HepG2 (cell line): ENCODE measurements around the gene RPS19BP1. TPM values are rescaled to one million over a fixed set of nuclear protein-coding genes. Genes with fewer than 3 reads are reported as not detected.

Experiments
- BRD4 ChIP-seq: sonication (generic); formaldehyde crosslinking; IDR thresholded peaks from 2 replicates; pipeline ENCODE4 v1.4.0; 2020; ENCODE audit warnings: missing genetic modification reagents
- ETV5 ChIP-seq: IDR thresholded peaks from 2 replicates; pipeline ENCODE4 v1.6.1; 2018; ENCODE audit warnings: missing biosample characterization, missing genetic modification reagents, inconsistent platforms, borderline replicate concordance
- HIVEP1 ChIP-seq: sonication (generic); formaldehyde crosslinking; IDR thresholded peaks from 2 replicates; pipeline ENCODE4 v1.4.0; 2020; ENCODE audit warnings: mild to moderate bottlenecking, missing genetic modification reagents
- HMGA1 ChIP-seq: sonication (generic); formaldehyde crosslinking; conservative IDR thresholded peaks from 2 replicates; pipeline ENCODE4 v1.4.0; 2020; ENCODE audit warnings: missing genetic modification reagents
- KAT8 ChIP-seq: IDR thresholded peaks from 2 replicates; pipeline ENCODE4 v1.6.1; 2016; ENCODE audit warnings: missing genetic modification reagents, missing compliant biosample characterization
- MBNL3 ChIP-seq: fragments of 250-450 bp; sonication (Bioruptor Pico); conservative IDR thresholded peaks from 2 replicates; pipeline ENCODE4 v1.8.0; 2022; ENCODE audit warnings: mild to moderate bottlenecking, inconsistent platforms
- MTA1 ChIP-seq: sonication (generic); formaldehyde crosslinking; IDR thresholded peaks from 2 replicates; pipeline ENCODE4 v1.4.0; 2020; ENCODE audit warnings: missing genetic modification reagents, mild to moderate bottlenecking, borderline replicate concordance
- NCOR1 ChIP-seq: fragments of 200-600 bp; sonication (generic); IDR thresholded peaks from 2 replicates; pipeline ENCODE4 v1.7.0; 2017; ENCODE audit warnings: antibody characterized with exemption, low read length, borderline replicate concordance
- NONO ChIP-seq, 2 experiments: fragments of 450-650 bp in 1 of 2; sonication (generic) in 1 of 2; formaldehyde crosslinking in 1 of 2; IDR thresholded peaks in 1 of 2; conservative IDR thresholded peaks in 1 of 2; 2 replicates each; pipeline versions ENCODE4 v1.6.1 to v1.8.0; 2017 to 2022; ENCODE audit warnings: mild to moderate bottlenecking in 1 of 2, missing genetic modification reagents in 1 of 2, moderate library complexity in 1 of 2
- PITX1 ChIP-seq: sonication (generic); formaldehyde crosslinking; IDR thresholded peaks from 2 replicates; pipeline ENCODE4 v1.5.1; 2020; ENCODE audit warnings: mild to moderate bottlenecking, missing genetic modification reagents
- SETDB1 ChIP-seq: sonication (generic); formaldehyde crosslinking; IDR thresholded peaks from 2 replicates; pipeline ENCODE4 v1.5.1; 2020; ENCODE audit warnings: missing genetic modification reagents, mild to moderate bottlenecking, borderline replicate concordance
- U2AF1 ChIP-seq: fragments of 200-400 bp; formaldehyde crosslinking; optimal IDR thresholded peaks from 2 replicates; pipeline ENCODE3; 2017; ENCODE audit warnings: mild to moderate bottlenecking, low read depth, low read length
- ZKSCAN1 ChIP-seq: fragments of 150-350 bp; IDR thresholded peaks from 2 replicates; pipeline ENCODE4 v1.6.1; 2014; ENCODE audit warnings: low read length
- ZNF12 ChIP-seq: sonication (generic); formaldehyde crosslinking; IDR thresholded peaks from 2 replicates; pipeline ENCODE4 v1.5.0; 2020; ENCODE audit warnings: missing genetic modification reagents
- ZNF441 ChIP-seq: sonication (generic); formaldehyde crosslinking; IDR thresholded peaks from 2 replicates; pipeline ENCODE4 v1.7.0; 2021; ENCODE audit warnings: missing genetic modification reagents, borderline replicate concordance
- ZNF792 ChIP-seq: IDR thresholded peaks from 2 replicates; pipeline ENCODE4 v1.6.1; 2016
- ZNF879 ChIP-seq: sonication (generic); formaldehyde crosslinking; IDR thresholded peaks from 2 replicates; pipeline ENCODE4 v1.8.1; 2023; ENCODE audit warnings: missing genetic modification reagents
- polyA plus RNA-seq, 8 experiments: library from polyadenylated mRNA; depleted of rRNA in 3 of 8; stranded (reverse) in 7 of 8; unstranded in 1 of 8; fragments of >200 nt; fragmentation: Illumina TruSeq in 4 of 8; extraction: Trizol in 4 of 8; gene quantifications; 2 replicates each; pipeline versions ENCODE4 v1.2.1 to v1.2.3, GENCODE V29; 2011 to 2016; ENCODE audit warnings: low read depth in 4 of 8, missing spikeins in 1 of 8, mixed read lengths in 1 of 8; ENCODE audit not compliant: insufficient read depth in 1 of 8
- total RNA-seq, 5 experiments: library from RNA; depleted of rRNA; stranded (reverse); fragments of >200 nt; fragmentation: Illumina TruSeq; extraction: Trizol; gene quantifications; 2 replicates each; pipeline ENCODE4 v1.2.3, GENCODE V29; 2016; ENCODE audit warnings: low read depth in 1 of 5
- TF ChIP-seq, protein P1 (sequence below): sonication (generic); formaldehyde crosslinking; IDR thresholded peaks from 2 replicates; pipeline ENCODE4 v1.4.0; 2020; ENCODE audit warnings: missing genetic modification reagents, borderline replicate concordance
- TF ChIP-seq, protein P2 (sequence below): sonication (generic); formaldehyde crosslinking; IDR thresholded peaks from 2 replicates; pipeline ENCODE4 v1.5.0; 2020; ENCODE audit warnings: mild to moderate bottlenecking, missing genetic modification reagents
- TF ChIP-seq, protein P3 (sequence below): sonication (generic); formaldehyde crosslinking; IDR thresholded peaks from 2 replicates; pipeline ENCODE4 v1.4.0; 2020; ENCODE audit warnings: mild to moderate bottlenecking, missing genetic modification reagents
- TF ChIP-seq, protein P4 (sequence below): sonication (generic); formaldehyde crosslinking; IDR thresholded peaks from 2 replicates; pipeline ENCODE4 v1.4.0; 2020; ENCODE audit warnings: missing genetic modification reagents, borderline replicate concordance

The RPS19BP1 gene
- total and polyA plus RNA-seq, 2 of the 13 experiments (the other 11 are each of a cell fraction or from before 2014, with no cell fraction given): 44.3 to 81.3 TPM

DNA sequence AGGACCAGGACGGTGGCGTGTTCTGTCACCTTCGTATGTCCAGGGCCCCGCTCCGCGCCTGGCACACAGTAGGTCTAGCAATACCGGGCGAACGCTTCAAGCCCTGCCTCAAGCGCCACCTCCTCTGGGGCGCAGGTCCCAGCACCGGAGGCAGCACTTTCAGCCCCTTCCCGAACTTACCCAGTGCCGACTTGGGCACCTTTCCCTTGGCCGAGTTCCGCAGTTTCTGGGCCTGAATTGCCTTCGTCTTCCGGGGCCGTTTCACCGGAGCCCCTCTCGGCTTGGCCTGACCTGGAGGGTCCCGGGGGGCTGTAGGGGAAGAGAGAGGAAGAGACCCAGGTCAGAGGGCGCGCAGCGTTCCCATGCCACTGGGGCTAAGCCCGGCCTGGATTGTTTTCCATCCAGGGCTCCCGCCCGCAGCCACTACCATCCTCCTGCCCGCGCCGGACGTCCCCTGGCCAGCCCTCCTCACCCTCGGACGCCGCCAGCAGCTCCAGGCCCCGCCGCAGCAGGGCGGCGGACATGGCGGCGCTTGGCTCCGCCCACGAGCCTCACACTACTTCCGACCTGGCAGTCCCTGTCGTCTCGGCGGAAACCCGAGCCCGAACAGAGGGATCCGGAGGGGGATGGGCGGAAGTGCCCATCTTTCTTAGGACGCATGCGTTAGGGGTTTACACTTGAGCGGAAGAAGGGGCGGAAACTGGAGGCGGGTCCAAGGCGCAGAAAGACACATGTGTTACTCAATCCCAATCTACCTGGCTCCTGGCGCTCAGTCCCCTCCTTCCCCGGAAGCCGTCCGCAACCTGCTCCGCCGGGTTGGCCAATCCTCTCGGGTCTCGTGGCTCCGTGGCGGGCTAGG is at the start of gene RPS19BP1 (continued):
- TF ChIP-seq ZNF792 (CRISPR knock-in tag) (peak; percentile 42), KAT8 (CRISPR knock-in tag) (peak; percentile 93), ZNF879 (CRISPR knock-in tag) (no peak), PITX1 (CRISPR knock-in tag) (0 out of 2 replicates have a peak, but pooled peaks have one; percentile 29), MTA1 (peak; percentile 53; the same call in 1 of the 2 replicates), HMGA1 (CRISPR knock-in tag) (no peak), U2AF1 (no peak), MBNL3 (CRISPR knock-in tag) (no peak), ZNF441 (CRISPR knock-in tag) (no peak), ZNF12 (CRISPR knock-in tag) (no peak), NONO (IDR thresholded peaks at IDR 0.05) (no peak), NONO (CRISPR knock-in tag; conservative IDR thresholded peaks at IDR 0.05) (peak; percentile 83), ETV5 (CRISPR knock-in tag) (peak; percentile 94), SETDB1 (CRISPR knock-in tag) (no peak), HIVEP1 (CRISPR knock-in tag) (peak; percentile 50; the same call in 1 of the 2 replicates), NCOR1 (peak; percentile 23; the same call in 1 of the 2 replicates), BRD4 (peak; percentile 64; the same call in 1 of the 2 replicates), ZKSCAN1 (peak; percentile 97)
- TF ChIP-seq, protein P1, sequence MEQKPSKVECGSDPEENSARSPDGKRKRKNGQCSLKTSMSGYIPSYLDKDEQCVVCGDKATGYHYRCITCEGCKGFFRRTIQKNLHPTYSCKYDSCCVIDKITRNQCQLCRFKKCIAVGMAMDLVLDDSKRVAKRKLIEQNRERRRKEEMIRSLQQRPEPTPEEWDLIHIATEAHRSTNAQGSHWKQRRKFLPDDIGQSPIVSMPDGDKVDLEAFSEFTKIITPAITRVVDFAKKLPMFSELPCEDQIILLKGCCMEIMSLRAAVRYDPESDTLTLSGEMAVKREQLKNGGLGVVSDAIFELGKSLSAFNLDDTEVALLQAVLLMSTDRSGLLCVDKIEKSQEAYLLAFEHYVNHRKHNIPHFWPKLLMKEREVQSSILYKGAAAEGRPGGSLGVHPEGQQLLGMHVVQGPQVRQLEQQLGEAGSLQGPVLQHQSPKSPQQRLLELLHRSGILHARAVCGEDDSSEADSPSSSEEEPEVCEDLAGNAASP: 0 out of 2 replicates have a peak, but pooled peaks have one; percentile 12
- TF ChIP-seq, protein P2, sequence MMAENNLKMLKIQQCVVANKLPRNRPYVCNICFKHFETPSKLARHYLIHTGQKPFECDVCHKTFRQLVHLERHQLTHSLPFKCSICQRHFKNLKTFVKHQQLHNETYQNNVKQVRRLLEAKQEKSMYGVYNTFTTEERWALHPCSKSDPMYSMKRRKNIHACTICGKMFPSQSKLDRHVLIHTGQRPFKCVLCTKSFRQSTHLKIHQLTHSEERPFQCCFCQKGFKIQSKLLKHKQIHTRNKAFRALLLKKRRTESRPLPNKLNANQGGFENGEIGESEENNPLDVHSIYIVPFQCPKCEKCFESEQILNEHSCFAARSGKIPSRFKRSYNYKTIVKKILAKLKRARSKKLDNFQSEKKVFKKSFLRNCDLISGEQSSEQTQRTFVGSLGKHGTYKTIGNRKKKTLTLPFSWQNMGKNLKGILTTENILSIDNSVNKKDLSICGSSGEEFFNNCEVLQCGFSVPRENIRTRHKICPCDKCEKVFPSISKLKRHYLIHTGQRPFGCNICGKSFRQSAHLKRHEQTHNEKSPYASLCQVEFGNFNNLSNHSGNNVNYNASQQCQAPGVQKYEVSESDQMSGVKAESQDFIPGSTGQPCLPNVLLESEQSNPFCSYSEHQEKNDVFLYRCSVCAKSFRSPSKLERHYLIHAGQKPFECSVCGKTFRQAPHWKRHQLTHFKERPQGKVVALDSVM (CRISPR knock-in tag): no peak
- TF ChIP-seq, protein P3, sequence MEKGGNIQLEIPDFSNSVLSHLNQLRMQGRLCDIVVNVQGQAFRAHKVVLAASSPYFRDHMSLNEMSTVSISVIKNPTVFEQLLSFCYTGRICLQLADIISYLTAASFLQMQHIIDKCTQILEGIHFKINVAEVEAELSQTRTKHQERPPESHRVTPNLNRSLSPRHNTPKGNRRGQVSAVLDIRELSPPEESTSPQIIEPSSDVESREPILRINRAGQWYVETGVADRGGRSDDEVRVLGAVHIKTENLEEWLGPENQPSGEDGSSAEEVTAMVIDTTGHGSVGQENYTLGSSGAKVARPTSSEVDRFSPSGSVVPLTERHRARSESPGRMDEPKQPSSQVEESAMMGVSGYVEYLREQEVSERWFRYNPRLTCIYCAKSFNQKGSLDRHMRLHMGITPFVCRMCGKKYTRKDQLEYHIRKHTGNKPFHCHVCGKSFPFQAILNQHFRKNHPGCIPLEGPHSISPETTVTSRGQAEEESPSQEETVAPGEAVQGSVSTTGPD: no peak
- TF ChIP-seq, protein P4, sequence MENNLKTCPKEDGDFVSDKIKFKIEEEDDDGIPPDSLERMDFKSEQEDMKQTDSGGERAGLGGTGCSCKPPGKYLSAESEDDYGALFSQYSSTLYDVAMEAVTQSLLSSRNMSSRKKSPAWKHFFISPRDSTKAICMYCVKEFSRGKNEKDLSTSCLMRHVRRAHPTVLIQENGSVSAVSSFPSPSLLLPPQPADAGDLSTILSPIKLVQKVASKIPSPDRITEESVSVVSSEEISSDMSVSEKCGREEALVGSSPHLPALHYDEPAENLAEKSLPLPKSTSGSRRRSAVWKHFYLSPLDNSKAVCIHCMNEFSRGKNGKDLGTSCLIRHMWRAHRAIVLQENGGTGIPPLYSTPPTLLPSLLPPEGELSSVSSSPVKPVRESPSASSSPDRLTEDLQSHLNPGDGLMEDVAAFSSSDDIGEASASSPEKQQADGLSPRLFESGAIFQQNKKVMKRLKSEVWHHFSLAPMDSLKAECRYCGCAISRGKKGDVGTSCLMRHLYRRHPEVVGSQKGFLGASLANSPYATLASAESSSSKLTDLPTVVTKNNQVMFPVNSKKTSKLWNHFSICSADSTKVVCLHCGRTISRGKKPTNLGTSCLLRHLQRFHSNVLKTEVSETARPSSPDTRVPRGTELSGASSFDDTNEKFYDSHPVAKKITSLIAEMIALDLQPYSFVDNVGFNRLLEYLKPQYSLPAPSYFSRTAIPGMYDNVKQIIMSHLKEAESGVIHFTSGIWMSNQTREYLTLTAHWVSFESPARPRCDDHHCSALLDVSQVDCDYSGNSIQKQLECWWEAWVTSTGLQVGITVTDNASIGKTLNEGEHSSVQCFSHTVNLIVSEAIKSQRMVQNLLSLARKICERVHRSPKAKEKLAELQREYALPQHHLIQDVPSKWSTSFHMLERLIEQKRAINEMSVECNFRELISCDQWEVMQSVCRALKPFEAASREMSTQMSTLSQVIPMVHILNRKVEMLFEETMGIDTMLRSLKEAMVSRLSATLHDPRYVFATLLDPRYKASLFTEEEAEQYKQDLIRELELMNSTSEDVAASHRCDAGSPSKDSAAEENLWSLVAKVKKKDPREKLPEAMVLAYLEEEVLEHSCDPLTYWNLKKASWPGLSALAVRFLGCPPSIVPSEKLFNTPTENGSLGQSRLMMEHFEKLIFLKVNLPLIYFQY (CRISPR knock-in tag): 0 out of 2 replicates have a peak, but pooled peaks have one; percentile 8
